HG03039 (cell line): ENCODE measurements around the gene BBX.
"Not testable (repeated sequence)": the region's sequence is repeated elsewhere in the genome, so short reads cannot be mapped to it uniquely, and the experiment has no call there.

Experiments used
- ATAC-seq: cut with Tn5 transposase; IDR thresholded peaks from one replicate; pipeline ENCODE4 v1.9.1; 2021; ENCODE audit warnings: mild to moderate bottlenecking, moderate library complexity; ENCODE audit not compliant: unreplicated experiment

The BBX gene

GRCh38 chr3:107676469-107677309, 153.9 kb downstream of the BBX start:
- no peak for ATAC-seq

DNA sequence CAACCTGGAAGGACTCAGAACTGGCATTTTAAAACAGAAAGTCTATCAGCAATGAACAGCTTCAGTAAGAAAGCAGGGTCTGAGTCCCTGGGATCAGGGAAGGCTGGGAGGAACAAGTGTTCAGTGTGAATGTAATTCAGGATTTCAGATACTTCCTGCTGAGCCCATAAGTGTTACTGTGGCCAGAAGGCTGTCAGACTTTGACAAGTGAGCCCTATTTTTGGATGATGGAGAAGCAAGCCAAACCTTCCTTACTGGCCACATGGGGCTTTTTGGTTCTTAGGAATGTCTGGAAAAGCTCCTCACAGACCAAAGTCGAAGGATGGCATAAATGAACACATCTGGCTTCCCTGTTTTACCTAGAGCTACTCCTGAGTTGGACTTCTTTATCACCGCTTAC, 157.2 kb downstream of the BBX start:
- ATAC-seq, result no peak

DNA sequence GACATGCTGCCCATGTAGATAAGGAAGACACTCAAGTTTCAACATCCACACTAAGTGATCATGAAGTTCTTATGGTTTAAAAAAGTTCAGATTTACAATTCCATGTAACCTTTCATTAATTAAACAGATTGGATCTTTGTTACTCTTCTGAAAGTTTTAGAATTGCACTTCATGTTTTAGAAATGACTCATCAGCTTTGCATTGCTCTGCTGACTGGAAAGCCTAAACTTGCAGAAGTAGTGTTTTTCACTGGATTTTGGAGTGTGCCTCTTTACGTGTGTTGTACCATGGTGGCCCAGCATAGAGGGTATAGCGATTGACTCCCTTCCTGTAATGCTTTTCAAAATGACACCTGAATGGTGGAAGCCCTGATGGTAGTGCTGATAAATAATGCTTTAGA, 157.9 kb downstream of the BBX start:
- no peak for ATAC-seq

DNA sequence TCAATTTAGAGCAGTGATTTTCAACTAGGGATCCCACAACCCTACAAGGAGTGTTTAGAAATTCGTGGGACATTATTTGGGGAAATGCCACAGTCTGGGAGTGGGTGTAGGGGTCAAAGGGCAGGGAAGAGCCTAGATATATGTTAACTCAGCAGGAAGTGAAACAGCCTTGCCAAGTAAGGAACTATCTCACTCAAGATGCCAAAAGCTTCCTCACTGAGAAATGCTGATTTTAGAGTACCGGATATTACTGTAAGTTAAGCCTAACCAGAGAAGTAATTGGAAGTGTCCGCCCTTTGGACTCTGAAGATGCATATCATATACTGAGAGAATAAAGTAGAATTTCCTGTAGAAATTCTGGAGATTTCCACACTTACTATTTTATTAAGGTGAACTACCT, 158.6 kb downstream of the BBX start:
- ATAC-seq, result no peak

DNA sequence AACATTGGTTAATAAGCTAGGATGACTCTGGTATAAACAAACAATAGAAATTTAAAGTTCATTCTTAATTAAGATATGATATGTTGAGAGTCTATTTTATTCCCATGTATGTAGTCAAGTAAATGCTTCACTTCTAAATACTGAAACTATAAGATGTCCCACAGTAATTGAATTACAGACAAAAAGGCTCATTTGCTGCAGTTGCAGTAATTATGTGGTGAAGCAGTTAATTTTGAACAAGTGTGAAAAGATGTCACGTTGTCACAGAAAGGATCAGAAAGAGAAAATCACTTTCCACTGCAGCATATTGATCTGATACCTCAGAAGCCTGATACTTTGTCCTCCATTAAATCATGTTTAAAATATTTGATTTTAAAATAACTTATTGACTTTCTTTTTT, 159.8 kb downstream of the BBX start:
- no peak for ATAC-seq

GRCh38 chr3:107683447-107683846, 160.7 kb downstream of the BBX start:
- ATAC-seq, result no peak

- ATAC-seq, result no peak
Observed at GRCh38 chr3:107684431-107684925, 161.7 kb downstream of the BBX start.

DNA sequence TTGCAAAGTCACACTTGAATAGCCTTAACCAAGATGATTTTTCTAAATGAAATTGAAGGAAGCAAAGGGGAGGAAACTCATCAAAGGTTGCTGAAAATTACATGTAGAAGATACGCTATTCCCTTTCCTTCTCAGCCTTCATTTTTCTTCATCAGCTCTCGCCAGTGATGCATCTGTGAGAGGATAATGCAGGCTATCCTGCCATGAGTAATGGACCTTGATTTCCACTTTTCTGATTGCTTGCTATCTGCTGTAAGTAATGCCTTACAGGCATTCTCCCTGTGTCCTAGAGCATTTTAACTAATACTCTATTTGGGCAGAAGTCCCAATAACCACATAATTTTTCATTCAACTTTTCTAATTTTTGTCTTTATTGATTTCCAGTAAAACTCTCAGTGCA, 162.6 kb downstream of the BBX start:
- no peak for ATAC-seq

- no peak for ATAC-seq
Observed at GRCh38 chr3:107687056-107687581, 164.4 kb downstream of the BBX start.

- no peak for ATAC-seq
Observed at GRCh38 chr3:107689355-107689754, 166.6 kb downstream of the BBX start.

DNA sequence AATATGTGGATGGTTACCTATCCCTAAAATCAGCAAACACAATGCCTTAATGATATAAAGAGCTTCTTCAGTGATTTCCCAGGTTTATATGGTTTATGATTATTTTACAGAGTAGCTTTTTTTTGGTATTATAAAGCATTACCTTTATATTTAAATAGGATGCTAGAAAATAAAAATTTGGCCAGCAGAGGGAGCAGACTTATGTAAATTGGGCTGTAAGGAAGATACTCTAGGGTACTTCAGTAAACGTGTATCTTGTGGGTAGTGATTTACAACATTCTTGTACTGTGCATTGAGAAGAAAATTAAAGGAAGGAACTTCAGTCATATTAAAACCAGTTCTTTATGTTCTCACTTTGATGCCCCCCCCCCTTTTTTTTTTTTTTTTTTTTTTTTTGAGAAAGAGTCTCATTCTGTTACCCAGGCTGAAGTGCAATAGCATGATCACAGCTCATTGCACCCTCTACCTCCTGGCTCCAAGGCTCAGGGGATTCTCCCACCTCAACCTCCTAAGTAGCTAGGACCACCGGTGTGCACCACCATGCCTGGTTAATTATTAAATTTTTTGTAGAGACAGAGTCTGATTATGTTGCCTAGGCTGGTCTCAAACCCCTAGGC, 167.9 kb downstream of the BBX start:
- no peak for ATAC-seq

DNA sequence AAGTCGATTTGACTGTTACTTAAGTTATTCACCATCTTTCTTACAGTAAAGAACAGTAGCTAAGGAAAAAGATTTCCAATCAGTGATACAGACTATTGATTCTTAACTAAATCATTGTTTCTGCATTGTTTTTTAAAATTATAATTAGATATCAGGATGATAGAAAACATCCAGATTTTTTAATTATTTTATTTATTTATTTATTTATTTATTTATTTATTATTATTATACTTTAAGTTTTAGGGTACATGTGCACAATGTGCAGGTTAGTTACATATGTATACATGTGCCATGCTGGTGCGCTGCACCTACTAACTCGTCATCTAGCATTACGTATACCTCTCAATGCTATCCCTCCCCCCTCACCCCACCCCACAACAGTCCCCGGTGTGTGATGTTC, 169.2 kb downstream of the BBX start:
- ATAC-seq, result not testable (repeated sequence)

GRCh38 chr3:107697348-107697747, 174.6 kb downstream of the BBX start:
- not testable (repeated sequence) for ATAC-seq

DNA sequence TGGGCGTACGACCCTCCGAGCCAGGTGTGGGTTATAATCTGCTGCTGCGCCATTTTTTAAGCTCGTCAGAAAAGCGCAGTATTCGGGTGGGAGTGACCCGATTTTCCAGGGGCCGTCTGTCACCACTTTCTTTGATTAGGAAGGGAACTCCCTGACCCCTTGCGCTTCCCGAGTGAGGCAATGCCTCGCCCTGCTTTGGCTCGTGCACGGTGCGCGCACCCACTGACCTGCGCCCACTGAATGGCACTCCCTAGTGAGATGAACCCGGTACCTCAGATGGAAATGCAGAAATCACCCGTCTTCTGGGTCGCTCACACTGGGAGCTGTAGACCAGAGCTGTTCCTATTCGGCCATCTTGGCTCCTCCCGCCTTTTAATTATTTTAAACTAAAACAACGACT, 175.1 kb downstream of the BBX start:
- not testable (repeated sequence) for ATAC-seq

DNA sequence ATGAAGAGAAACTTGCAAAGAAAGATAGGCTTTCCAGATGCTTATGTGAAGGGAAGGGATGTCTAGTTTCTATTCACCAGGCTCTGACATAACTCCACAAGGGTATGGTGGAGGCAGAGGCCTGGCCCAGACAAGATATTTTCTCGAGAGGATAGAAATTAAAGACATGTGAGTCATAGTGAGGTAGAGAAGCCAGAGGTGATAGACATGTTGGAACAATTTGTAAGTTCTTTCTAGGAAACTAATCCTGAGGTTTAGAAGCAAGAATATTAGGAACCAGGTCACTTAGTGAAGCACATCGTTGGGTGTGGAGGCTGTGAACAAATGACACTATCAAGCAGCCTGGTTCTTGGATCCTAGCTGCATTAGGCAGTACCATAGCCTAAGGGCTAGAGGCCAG, 176.9 kb downstream of the BBX start:
- no peak for ATAC-seq

DNA sequence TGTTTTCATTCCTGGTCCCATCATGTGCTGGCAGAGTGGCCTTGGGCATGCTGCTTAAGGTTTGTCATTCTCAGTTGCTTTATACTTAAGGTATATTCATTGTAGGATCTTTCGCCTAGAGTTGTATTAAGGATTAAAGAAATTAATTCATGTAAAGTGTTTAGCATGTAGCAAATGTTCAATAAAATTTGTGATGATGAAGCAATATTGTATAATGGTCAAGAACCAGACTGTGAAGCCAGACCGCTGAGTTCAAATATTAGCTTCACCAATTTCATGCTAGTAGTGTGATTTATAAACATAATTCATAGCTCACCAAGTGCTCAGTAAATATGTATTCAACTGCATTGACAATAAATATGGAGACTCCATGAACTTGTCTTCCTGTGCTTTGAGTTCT, 178.5 kb downstream of the BBX start:
- ATAC-seq, result no peak

- no peak for ATAC-seq
Observed at GRCh38 chr3:107704477-107704876, 181.7 kb downstream of the BBX start.

DNA sequence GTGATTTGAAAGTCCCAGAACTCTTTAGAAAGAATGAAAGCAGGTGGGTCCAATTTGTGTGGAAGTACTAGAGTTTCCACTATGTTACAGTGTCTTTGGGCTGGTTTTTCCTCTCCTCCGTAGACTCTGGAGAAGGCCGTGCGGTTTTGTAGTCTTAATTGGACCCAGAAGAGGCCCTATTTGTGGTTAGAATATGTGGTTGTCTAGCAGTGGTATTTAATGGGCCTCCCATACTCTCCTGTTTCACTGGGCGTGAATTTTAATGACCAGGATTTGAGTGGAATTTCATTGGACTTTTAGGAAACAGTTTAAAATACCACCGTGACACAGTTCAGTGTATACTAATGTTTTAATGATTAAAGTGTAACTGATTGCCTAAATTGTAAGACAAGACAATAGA, 182.3 kb downstream of the BBX start:
- ATAC-seq, result no peak

GRCh38 chr3:107710851-107711250, 188.1 kb downstream of the BBX start:
- no peak for ATAC-seq

DNA sequence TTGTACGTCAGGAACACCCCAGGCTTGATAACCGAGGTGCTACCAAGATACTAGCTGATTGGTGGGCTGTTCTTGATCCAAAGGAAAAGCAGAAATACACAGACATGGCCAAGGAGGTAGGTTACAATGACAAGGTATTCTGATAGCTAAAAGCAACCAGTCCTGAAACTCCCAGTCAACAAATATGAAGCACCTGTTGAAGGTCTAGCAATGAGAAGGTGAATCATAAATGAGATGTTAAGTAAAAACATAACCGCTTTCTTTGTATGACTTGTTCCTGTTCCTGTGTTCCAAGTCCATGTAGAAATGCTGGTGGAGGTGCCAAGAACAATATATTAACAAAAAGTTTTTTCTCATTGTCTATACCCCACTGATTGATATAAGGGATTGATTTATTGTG, 194.0 kb downstream of the BBX start:
- ATAC-seq, result no peak

DNA sequence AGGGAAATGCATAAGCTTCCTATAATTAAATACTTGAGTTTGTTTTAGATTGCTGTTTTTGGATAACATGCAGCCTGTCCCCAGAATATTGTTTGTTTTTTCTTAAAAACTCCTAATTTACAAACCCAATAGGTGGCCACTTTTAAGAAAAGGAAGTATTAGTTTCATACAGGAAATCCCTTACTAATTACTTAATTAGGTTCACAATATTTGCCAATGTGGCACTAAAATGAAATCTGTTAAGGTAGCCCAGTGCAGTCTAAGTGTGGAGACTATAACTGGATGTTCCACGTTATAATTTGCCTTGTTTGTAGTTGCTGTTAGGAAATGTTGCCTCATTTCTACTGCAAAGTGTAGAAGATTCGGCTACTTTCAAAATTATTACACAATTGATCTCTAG, 195.8 kb downstream of the BBX start:
- no peak for ATAC-seq

- no peak for ATAC-seq
Observed at GRCh38 chr3:107727102-107727501, 204.3 kb downstream of the BBX start.
